CD4-positive, alpha-beta T cell (primary cell): Measurements from ENCODE around the gene AJUBA. TPM values are rescaled to one million over a fixed set of nuclear protein-coding genes. Genes with fewer than 3 reads are reported as not detected.

Experiments used
- ATAC-seq: fragments of 200-7000 bp; cut with Tn5 transposase; one replicate; pipeline ENCODE4 v1.10.0; 2022; ENCODE audit warnings: mild to moderate bottlenecking; ENCODE audit not compliant: poor library complexity
- CTCF ChIA-PET: fragments of 350-600 bp; sonication (Branson Sonifier 250); formaldehyde crosslinking; loops from one replicate; lab custom pipeline; 2021; ENCODE audit warnings: antibody characterized with exemption, inconsistent platforms; lab: Charles Lee
- POLR2A ChIA-PET: fragments of 350-600 bp; sonication (Branson Sonifier 250); formaldehyde crosslinking; loops from one replicate; lab custom pipeline; 2021; ENCODE audit warnings: antibody characterized with exemption, inconsistent platforms; lab: Charles Lee
- DNase-seq, 14 experiments: peaks; one replicate each; pipeline ENCODE4 v3.0.0-alpha.2; 2013 to 2020; ENCODE audit warnings: mixed read lengths in 2 of 14
- H3K27ac ChIP-seq, 2 donors: one replicate each; pipeline versions ENCODE4 v1.5.1 to v1.7.0; 2013; ENCODE audit warnings: low read length in 2 of 2, low read depth in 1 of 2, mild to moderate bottlenecking in 1 of 2
- H3K27me3 ChIP-seq, 2 experiments: 1 replicate in 1 of 2; 2 replicates in 1 of 2; pipeline versions ENCODE4 v1.6.1 to v1.7.0; 2013; ENCODE audit warnings: low read length in 2 of 2, control low read depth in 1 of 2, mild to moderate bottlenecking in 1 of 2, moderate library complexity in 1 of 2; ENCODE audit not compliant: insufficient read depth in 2 of 2, control insufficient read depth in 1 of 2
- H3K36me3 ChIP-seq: one replicate; pipeline ENCODE4 v1.6.1; 2013; ENCODE audit warnings: low read length, control low read depth; ENCODE audit not compliant: insufficient read depth
- H3K4me1 ChIP-seq: one replicate; pipeline ENCODE4 v1.6.1; 2013; ENCODE audit warnings: low read length, control low read depth; ENCODE audit not compliant: insufficient read depth
- H3K4me3 ChIP-seq: one replicate; pipeline ENCODE4 v1.5.1; 2013; ENCODE audit warnings: mild to moderate bottlenecking, low read length, moderate library complexity
- H3K9me3 ChIP-seq, 2 experiments: 1 replicate in 1 of 2; 2 replicates in 1 of 2; pipeline versions ENCODE4 v1.6.1 to v1.7.0; 2013; ENCODE audit warnings: low read length in 2 of 2, mild to moderate bottlenecking in 2 of 2, control low read depth in 1 of 2, moderate library complexity in 1 of 2; ENCODE audit not compliant: control insufficient read depth in 1 of 2, insufficient read depth in 1 of 2
- H3K27ac Mint-ChIP-seq: one replicate; pipeline ENCODE4 v1.8.0; 2020; ENCODE audit warnings: mixed read lengths
- H3K27me3 Mint-ChIP-seq: one replicate; pipeline ENCODE4 v1.8.0; 2021; ENCODE audit warnings: mixed read lengths
- H3K36me3 Mint-ChIP-seq: one replicate; pipeline ENCODE4 v1.8.0; 2021; ENCODE audit warnings: low read depth, mixed read lengths
- H3K4me1 Mint-ChIP-seq: one replicate; pipeline ENCODE4 v1.8.0; 2021; ENCODE audit warnings: low read depth, mixed read lengths
- H3K4me3 Mint-ChIP-seq: one replicate; pipeline ENCODE4 v1.8.0; 2020; ENCODE audit warnings: mild to moderate bottlenecking, mixed read lengths
- H3K9me3 Mint-ChIP-seq: one replicate; pipeline ENCODE4 v1.8.0; 2020; ENCODE audit warnings: mixed read lengths
- CTCF ChIP-seq: fragments of 200-600 bp; IDR thresholded peaks from one replicate; pipeline ENCODE4 v1.8.0; 2022; ENCODE audit warnings: antibody characterized with exemption, mild to moderate bottlenecking
- intact Hi-C, 2 experiments: fragments of 100-400 bp; cut with DNase I in 1 of 2; cut with micrococcal nuclease in 1 of 2; formaldehyde crosslinking; loops; one replicate each; pipeline versions ENCODE4 v1.15.1 to v1.9.0; 2023 to 2025; cut with DNase I, micrococcal nuclease
- total RNA-seq, 174 experiments: library from RNA in 2 of 174; stranded (reverse) in 2 of 174; gene quantifications; one replicate each; pipeline ENCODE4 v1.2.3 and lab custom pipeline; 2021 to 2026

The AJUBA gene
- total RNA-seq, 2 experiments from 2014 or later, result 0.67 to 1.1 TPM

GRCh38 chr14:22923746-22924145, 58.6 kb downstream of the AJUBA start:
- H3K27me3 Mint-ChIP-seq, result peaks cover 4% of the 10 kb centered on the region
- no peak overlapping the region for H3K27ac Mint-ChIP-seq
- CTCF ChIA-PET, result no interaction called here

GRCh38 chr14:22922294-22922693, 60.1 kb downstream of the AJUBA start:
- Histone ChIP-seq H3K4me3 (no peak overlapping the region), H3K27me3 (no peaks in the 10 kb centered on the region), H3K36me3 (peaks cover 56% of the 10 kb centered on the region), H3K9me3 (no peaks in the 10 kb centered on the region), H3K27ac (no peak overlapping the region), H3K4me1 (peaks cover 23% of the 10 kb centered on the region)
- ChIA-PET CTCF (no interaction called here), POLR2A (no interaction called here)
- Mint-ChIP-seq H3K27ac (no peak overlapping the region), H3K4me3 (peak overlapping the region; percentile 31), H3K4me1 (peaks cover 26% of the 10 kb centered on the region), H3K36me3 (peaks cover 77% of the 10 kb centered on the region), H3K9me3 (no peaks in the 10 kb centered on the region), H3K27me3 (peaks cover 4% of the 10 kb centered on the region)
- TF ChIP-seq CTCF, result no peak
- DNase-seq, result no peak
- no peak for ATAC-seq
- intact Hi-C loops, result loop anchor here in 1 of 2 experiments (10.0 kb wide), 2 partner anchors 373 to 403 kb away; partner anchors contain the start of gene PABPN1

More at GRCh38 chr14:22923746-22924145, 58.6 kb downstream of the AJUBA start:
- Mint-ChIP-seq H3K4me3 (no peak overlapping the region), H3K36me3 (peaks cover 66% of the 10 kb centered on the region), H3K4me1 (peaks cover 21% of the 10 kb centered on the region), H3K9me3 (no peaks in the 10 kb centered on the region)
- intact Hi-C loops, result loop anchor here in 1 of 2 experiments (10.0 kb wide), 2 partner anchors 371 to 401 kb away; partner anchors contain the start of gene PABPN1
- H3K9me3 ChIP-seq, result no peaks in the 10 kb centered on the region
- H3K36me3 ChIP-seq, result peaks cover 56% of the 10 kb centered on the region
- DNase-seq (no peak), ATAC-seq (no peak)
- POLR2A ChIA-PET, result no interaction called here
- TF ChIP-seq CTCF, result no peak
- no peak overlapping the region for H3K27ac ChIP-seq
- H3K4me3 ChIP-seq, result no peak overlapping the region
- no peaks in the 10 kb centered on the region for H3K27me3 ChIP-seq
- peaks cover 24% of the 10 kb centered on the region for H3K4me1 ChIP-seq

Other genes with a start within 250 kb of the AJUBA start
- gene OXA1L, start 215.9 kb downstream of the AJUBA start, total RNA-seq, result 100 to 1,000 TPM; 176 to 177 TPM
- 1 to 10 TPM in 1 of 2 experiments, under 1 TPM in 1; 0.89 to 1.1 TPM for gene SLC7A7, start 167.1 kb downstream of the AJUBA start, total RNA-seq
- gene MRPL52, start 152.7 kb downstream of the AJUBA start, total RNA-seq, result 10 to 100 TPM; 27.6 to 29.4 TPM
- 1 to 10 TPM; 2.6 to 2.9 TPM for gene MMP14, start 146.0 kb downstream of the AJUBA start, total RNA-seq
- gene LRP10, start 110.8 kb downstream of the AJUBA start, total RNA-seq, result 10 to 100 TPM; 52.4 to 54.6 TPM
- 1 to 10 TPM; 9.2 to 9.4 TPM for gene REM2, start 99.3 kb downstream of the AJUBA start, total RNA-seq
- 100 to 1,000 TPM in 1 of 2 experiments, 10 to 100 TPM in 1; 87.9 to 111 TPM for gene RBM23, start 63.4 kb downstream of the AJUBA start, total RNA-seq
- 10 to 100 TPM; 15.6 to 19.3 TPM for gene PRMT5, start 53.2 kb downstream of the AJUBA start, total RNA-seq
- gene HAUS4, start 25.5 kb downstream of the AJUBA start, total RNA-seq, result 10 to 100 TPM; 17.5 to 19.6 TPM
- 1 to 10 TPM; 7.6 to 8.4 TPM for gene C14orf93, start 27.6 kb upstream of the AJUBA start, total RNA-seq
- 10 to 100 TPM; 20.1 to 24.5 TPM for gene PSMB5, start 52.3 kb upstream of the AJUBA start, total RNA-seq
- under 1 TPM; 0.16 to 0.31 TPM for gene PSMB11, start 59.7 kb upstream of the AJUBA start, total RNA-seq
- 1 to 10 TPM; 3.3 to 3.7 TPM for gene CDH24, start 75.0 kb upstream of the AJUBA start, total RNA-seq
- gene ACIN1, start 112.6 kb upstream of the AJUBA start, total RNA-seq, result 100 to 1,000 TPM; 282 to 288 TPM
- gene C14orf119, start 113.0 kb upstream of the AJUBA start, total RNA-seq, result 1 to 10 TPM; 3.1 to 3.9 TPM
- not detected for gene CIROP, start 122.4 kb upstream of the AJUBA start, total RNA-seq
- gene CEBPE, start 136.7 kb upstream of the AJUBA start, total RNA-seq, result not detected
- gene SLC7A8, start 201.1 kb upstream of the AJUBA start, total RNA-seq, result under 1 TPM; 0.73 to 0.80 TPM